Osteocyte (in vitro differentiated cells): ENCODE data around the gene RARG. TPM values are rescaled to one million over a fixed set of nuclear protein-coding genes. Genes with fewer than 3 reads are reported as not detected.

Source experiments
- DNase-seq: peaks from one replicate; pipeline ENCODE4 v3.0.0; 2021; ENCODE audit warnings: mixed read lengths; ENCODE audit not compliant: unreplicated experiment; ENCODE audit errors: extremely low spot score
- H3K27ac Mint-ChIP-seq: one replicate; pipeline ENCODE4 v1.8.0; 2021; ENCODE audit warnings: mild to moderate bottlenecking, mixed read lengths; ENCODE audit not compliant: unreplicated experiment
- H3K27me3 Mint-ChIP-seq: one replicate; pipeline ENCODE4 v1.8.0; 2021; ENCODE audit warnings: mixed read lengths; ENCODE audit not compliant: unreplicated experiment
- H3K36me3 Mint-ChIP-seq: one replicate; pipeline ENCODE4 v1.8.0; 2021; ENCODE audit warnings: mixed read lengths; ENCODE audit not compliant: unreplicated experiment
- H3K4me1 Mint-ChIP-seq: one replicate; pipeline ENCODE4 v1.8.0; 2021; ENCODE audit warnings: mixed read lengths; ENCODE audit not compliant: unreplicated experiment
- H3K4me3 Mint-ChIP-seq: one replicate; pipeline ENCODE4 v1.8.0; 2021; ENCODE audit warnings: mild to moderate bottlenecking, moderate library complexity, mixed read lengths; ENCODE audit not compliant: unreplicated experiment
- H3K9me3 Mint-ChIP-seq: one replicate; pipeline ENCODE4 v1.8.0; 2021; ENCODE audit warnings: mixed read lengths; ENCODE audit not compliant: unreplicated experiment
- CTCF ChIP-seq: fragments of 200-600 bp; sonication (generic); IDR thresholded peaks from 2 replicates; pipeline ENCODE4 v1.5.0; 2021; ENCODE audit warnings: antibody characterized with exemption, mild to moderate bottlenecking, moderate library complexity
- total RNA-seq: library from RNA; stranded (reverse); gene quantifications from 2 replicates; pipeline ENCODE4 v1.2.1, GENCODE V29; 2021

RARG gene
- total RNA-seq, 1 donor from 2014 or later = 31.6 TPM

- H3K9me3 Mint-ChIP-seq = no peaks in the 10 kb centered on the region
- peak overlapping the region; percentile 94 for H3K4me3 Mint-ChIP-seq
- H3K36me3 Mint-ChIP-seq = peaks cover 3% of the 10 kb centered on the region
- TF ChIP-seq CTCF = no peak
- DNase-seq = no peak
- H3K27ac Mint-ChIP-seq = peak overlapping the region; percentile 91
- H3K4me1 Mint-ChIP-seq = peaks cover 28% of the 10 kb centered on the region
- H3K27me3 Mint-ChIP-seq = no peaks in the 10 kb centered on the region
These were observed 21.3 kb upstream of the RARG start for GRCh38 chr12:53253298-53253697.

GRCh38 chr12:53252349-53252916, 20.4 kb upstream of the RARG start:
- peak overlapping the region; percentile 94 for H3K4me3 Mint-ChIP-seq
- H3K4me1 Mint-ChIP-seq = peaks cover 28% of the 10 kb centered on the region
- H3K27ac Mint-ChIP-seq = peak overlapping the region; percentile 91
- DNase-seq = no peak
- no peaks in the 10 kb centered on the region for H3K27me3 Mint-ChIP-seq
- no peaks in the 10 kb centered on the region for H3K9me3 Mint-ChIP-seq
- peaks cover 3% of the 10 kb centered on the region for H3K36me3 Mint-ChIP-seq
- TF ChIP-seq CTCF = no peak

GRCh38 chr12:53251477-53252348, 19.7 kb upstream of the RARG start:
- Mint-ChIP-seq H3K27me3 (no peaks in the 10 kb centered on the region), H3K4me3 (peak overlapping the region; percentile 94), H3K36me3 (peaks cover 3% of the 10 kb centered on the region), H3K9me3 (no peaks in the 10 kb centered on the region), H3K4me1 (peaks cover 28% of the 10 kb centered on the region), H3K27ac (peak overlapping the region; percentile 94)
- peak; percentile 53 for TF ChIP-seq CTCF
- DNase-seq = peak; percentile 92

- no peak overlapping the region for H3K27ac Mint-ChIP-seq
- DNase-seq = no peak
- no peaks in the 10 kb centered on the region for H3K4me1 Mint-ChIP-seq
- H3K4me3 Mint-ChIP-seq = no peak overlapping the region
- no peaks in the 10 kb centered on the region for H3K36me3 Mint-ChIP-seq
- H3K27me3 Mint-ChIP-seq = peaks cover 42% of the 10 kb centered on the region
- H3K9me3 Mint-ChIP-seq = no peaks in the 10 kb centered on the region
- no peak for TF ChIP-seq CTCF
These were observed 13.3 kb upstream of the RARG start for GRCh38 chr12:53245286-53245685.

GRCh38 chr12:53244337-53244736, 12.3 kb upstream of the RARG start:
- Mint-ChIP-seq H3K27ac (no peak overlapping the region), H3K27me3 (peaks cover 42% of the 10 kb centered on the region), H3K4me1 (no peaks in the 10 kb centered on the region), H3K4me3 (no peak overlapping the region), H3K36me3 (no peaks in the 10 kb centered on the region), H3K9me3 (no peaks in the 10 kb centered on the region)
- TF ChIP-seq CTCF = no peak
- DNase-seq = no peak
